HG03039 (cell line): ENCODE data around the gene HSD17B7.

ENCODE experiments used
- ATAC-seq: cut with Tn5 transposase; IDR thresholded peaks from one replicate; pipeline ENCODE4 v1.9.1; 2021; ENCODE audit warnings: mild to moderate bottlenecking, moderate library complexity; ENCODE audit not compliant: unreplicated experiment

The HSD17B7 gene

GRCh38 chr1:162854245-162854882 is 63.9 kb downstream of the HSD17B7 start:
- peak; percentile 56 for ATAC-seq

GRCh38 chr1:162855461-162856150 is 65.1 kb downstream of the HSD17B7 start:
- ATAC-seq: no peak

GRCh38 chr1:162856260-162856659 is 65.8 kb downstream of the HSD17B7 start:
- no peak for ATAC-seq

GRCh38 chr1:162857850-162858249 is 67.3 kb downstream of the HSD17B7 start:
- no peak for ATAC-seq

GRCh38 chr1:162859191-162859590 is 68.7 kb downstream of the HSD17B7 start:
- no peak for ATAC-seq

GRCh38 chr1:162861101-162861500 is 70.6 kb downstream of the HSD17B7 start, which contains the start of gene CCDC190:
CCDC190 (minus strand) TSS chr1:162861175; CDS start chr1:162859646, 1,529 bp downstream.
- ATAC-seq: no peak

- no peak for ATAC-seq
Measured at GRCh38 chr1:162861625-162862024, 71.1 kb downstream of the HSD17B7 start.
